Activated T-helper 1 cell treated with Interleukin-2 at 50 U/mL for 16 hours (primary cell): ENCODE results near the gene PDE4B.

Source experiments
- DNase-seq: peaks from one replicate; pipeline ENCODE4 v3.0.0-alpha.2; 2020; ENCODE audit warnings: low read depth

Gene PDE4B

DNA sequence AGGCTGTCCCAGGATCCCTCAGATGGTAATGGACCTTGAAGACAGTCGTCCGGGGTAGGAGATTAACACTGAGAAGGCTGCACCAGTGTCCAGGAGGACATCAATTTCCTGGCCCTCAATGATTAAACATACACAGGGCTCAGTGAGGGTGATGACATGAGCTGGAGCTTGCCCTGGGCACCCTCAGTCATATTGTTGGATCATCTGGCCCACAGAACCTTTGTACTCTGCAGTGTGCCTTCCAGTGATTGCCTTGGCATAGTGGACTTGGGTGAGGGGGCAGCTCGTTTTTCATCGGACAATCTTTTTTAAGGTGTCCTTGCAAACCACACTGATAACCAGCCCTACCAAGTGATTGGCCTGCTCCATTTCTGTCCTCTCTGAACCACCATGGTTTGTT, 630.1 kb downstream of the PDE4B start:
- DNase-seq, result no peak
